ENCODE measurements around the gene MPRIP.
A peak's percentile ranks its signal among the peaks of the same experiment; 100 is the strongest.
"Not testable (repeated sequence)": the region's sequence is repeated elsewhere in the genome, so short reads cannot be mapped to it uniquely, and the experiment has no call there.

Gene MPRIP, protein sequence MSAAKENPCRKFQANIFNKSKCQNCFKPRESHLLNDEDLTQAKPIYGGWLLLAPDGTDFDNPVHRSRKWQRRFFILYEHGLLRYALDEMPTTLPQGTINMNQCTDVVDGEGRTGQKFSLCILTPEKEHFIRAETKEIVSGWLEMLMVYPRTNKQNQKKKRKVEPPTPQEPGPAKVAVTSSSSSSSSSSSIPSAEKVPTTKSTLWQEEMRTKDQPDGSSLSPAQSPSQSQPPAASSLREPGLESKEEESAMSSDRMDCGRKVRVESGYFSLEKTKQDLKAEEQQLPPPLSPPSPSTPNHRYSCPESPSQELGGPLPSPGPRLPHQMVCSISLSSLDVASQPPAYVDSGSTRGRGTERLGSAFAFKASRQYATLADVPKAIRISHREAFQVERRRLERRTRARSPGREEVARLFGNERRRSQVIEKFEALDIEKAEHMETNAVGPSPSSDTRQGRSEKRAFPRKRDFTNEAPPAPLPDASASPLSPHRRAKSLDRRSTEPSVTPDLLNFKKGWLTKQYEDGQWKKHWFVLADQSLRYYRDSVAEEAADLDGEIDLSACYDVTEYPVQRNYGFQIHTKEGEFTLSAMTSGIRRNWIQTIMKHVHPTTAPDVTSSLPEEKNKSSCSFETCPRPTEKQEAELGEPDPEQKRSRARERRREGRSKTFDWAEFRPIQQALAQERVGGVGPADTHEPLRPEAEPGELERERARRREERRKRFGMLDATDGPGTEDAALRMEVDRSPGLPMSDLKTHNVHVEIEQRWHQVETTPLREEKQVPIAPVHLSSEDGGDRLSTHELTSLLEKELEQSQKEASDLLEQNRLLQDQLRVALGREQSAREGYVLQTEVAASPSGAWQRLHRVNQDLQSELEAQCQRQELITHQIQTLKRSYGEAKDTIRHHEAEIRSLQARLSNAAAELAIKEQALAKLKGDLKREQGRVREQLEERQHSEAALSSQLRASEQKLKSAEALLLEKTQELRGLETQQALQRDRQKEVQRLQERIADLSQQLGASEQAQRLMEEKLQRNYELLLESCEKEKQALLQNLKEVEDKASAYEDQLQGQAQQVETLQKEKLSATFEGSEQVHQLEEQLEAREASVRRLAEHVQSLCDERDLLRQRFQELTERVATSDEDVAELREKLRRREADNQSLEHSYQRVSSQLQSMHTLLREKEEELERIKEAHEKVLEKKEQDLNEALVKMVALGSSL (N-terminal part only)

GRCh38 chr17:17042384-17042736 lies at the start of gene MPRIP:
Gene MPRIP, plus strand, starts transcription at chr17:17042457. Its CDS starts 392 bp downstream, at chr17:17042849.
- no peak for DNase-seq (ENCODE audit: low read depth)

GRCh38 chr17:16994631-16995030 lies 47.6 kb upstream of the MPRIP start:
- no peak for DNase-seq (ENCODE audit: low read depth)

DNA sequence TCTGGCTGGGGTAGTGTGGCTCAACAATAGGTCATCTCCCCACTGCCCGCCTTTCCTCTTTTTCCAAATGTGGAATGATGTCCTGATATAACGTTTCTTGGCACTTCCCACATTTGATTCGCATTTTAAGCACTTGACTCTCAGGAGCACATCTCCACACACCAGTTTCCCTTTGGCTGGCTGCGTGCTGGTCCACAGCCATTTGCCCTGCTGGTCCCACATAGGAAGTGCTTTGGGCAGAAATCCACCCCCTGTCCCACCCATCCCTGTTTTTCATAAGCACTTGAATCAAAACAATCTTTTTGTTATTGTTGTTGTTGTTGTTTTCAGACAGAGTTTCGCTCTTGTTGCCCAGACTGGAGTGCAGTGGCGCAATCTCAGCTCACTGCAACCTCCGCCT lies 46.3 kb upstream of the MPRIP start:
- DNase-seq (ENCODE audit: low read depth) = no peak

GRCh38 chr17:16996726-16997125 lies 45.5 kb upstream of the MPRIP start:
- not testable (repeated sequence) for DNase-seq (ENCODE audit: low read depth)

GRCh38 chr17:16997514-16998429 lies 44.5 kb upstream of the MPRIP start:
- DNase-seq (ENCODE audit: low read depth) = peak; percentile 45

DNA sequence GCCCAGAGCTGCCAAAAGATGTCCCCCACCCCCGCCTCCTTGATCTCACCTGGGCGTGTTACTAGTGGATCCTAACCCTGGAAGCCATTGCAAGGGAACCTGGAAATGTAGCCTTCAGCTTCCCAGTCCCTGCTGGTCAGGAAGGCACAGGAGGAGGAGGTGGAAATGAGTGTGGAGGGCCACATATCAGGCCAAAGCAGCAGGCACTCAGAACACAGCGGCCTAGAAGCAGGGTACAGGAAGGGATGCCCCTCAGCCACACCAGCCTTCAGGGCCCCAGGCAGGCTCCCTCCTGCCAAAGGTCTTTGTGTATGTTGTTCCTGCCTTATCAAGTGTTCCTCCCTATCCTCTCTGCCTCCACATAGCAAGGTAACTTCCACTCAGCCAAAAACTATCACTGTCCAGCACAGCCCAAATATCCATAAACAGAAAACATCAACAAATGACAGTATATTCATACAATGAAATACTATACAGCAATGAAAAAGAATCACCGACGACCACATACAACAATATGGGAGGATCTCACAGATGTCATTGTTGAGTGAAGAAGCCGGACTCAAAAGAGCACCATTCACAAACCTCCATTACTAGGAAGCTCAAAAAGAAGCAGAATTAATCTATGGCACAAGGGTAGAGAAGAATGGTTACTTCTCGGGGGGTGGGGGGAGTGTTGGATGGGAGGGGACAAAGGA lies 42.2 kb upstream of the MPRIP start:
- DNase-seq (ENCODE audit: low read depth) = no peak

DNA sequence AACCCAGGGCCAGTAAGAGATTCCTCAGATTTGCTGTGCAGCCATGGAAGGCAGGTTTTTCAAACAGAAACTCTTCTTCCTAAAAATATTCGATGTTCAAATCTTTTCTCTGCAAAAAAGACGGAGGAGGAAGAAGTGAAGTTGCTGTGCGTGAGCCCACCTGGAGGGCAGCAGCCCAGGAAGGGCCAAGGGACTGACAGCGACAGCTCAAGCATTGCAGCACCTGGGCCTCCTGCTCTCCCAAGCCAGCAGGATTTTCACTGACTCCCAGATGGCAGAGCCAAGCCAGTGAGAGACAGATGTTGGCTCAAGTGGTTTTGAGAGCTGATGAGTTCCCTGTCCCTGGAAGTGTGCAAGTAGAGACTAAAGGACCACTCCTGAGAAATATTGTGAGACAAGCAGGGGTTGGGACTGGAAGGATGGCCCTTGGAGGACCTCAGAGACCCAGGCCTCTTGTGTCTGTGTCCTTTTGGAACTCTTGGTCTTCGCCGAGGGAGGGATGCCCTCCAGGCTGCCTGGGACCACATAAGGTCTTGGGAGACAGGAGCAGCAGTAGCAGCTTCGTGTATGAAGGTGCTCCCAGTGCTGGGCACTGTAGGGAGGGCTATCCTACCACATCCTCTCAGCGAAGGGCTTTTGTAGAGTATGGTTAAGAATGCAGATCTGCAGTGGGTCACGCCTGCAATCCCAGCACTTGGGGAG lies 41.0 kb upstream of the MPRIP start:
- DNase-seq (ENCODE audit: low read depth) = no peak

DNA sequence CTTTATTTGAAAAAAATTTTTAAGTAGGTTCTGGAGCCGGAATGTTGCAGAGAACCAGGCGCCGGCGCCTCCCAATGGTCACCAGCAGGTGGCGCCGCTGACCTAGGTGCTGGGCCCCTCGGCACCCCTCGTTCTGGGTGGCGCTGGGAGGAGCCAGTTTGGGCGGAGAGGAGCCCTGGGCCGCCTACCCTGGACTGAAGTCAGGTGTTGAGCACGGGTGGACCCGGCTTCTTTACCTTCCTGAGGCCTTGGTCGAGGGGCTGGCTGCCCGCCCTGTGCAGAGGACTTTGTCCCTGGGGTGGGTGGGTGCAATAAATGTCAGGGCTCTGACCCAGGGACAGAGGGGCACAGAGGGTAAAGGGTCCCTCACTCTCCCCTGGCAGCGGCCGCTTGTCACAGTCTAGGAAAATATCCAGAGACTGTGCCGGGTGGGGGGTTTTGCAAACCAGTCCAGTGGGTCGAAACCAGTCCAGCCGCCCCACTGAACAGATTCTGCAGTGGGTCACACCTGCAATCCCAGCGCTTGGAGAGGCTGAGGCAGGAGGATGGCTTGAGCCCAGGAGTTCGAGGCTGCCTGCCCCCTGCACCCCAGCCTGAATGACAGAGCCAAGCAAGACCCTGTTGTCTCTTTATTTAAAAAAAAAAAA lies 40.3 kb upstream of the MPRIP start:
- DNase-seq (ENCODE audit: low read depth) = peak; percentile 54

GRCh38 chr17:17002731-17003715 lies 39.2 kb upstream of the MPRIP start:
- not testable (repeated sequence) for DNase-seq (ENCODE audit: low read depth)

GRCh38 chr17:17004251-17004996 lies 37.8 kb upstream of the MPRIP start:
- no peak for DNase-seq (ENCODE audit: low read depth)

- not testable (repeated sequence) for DNase-seq (ENCODE audit: low read depth)
These were observed 37.2 kb upstream of the MPRIP start for GRCh38 chr17:17004997-17005614.

DNA sequence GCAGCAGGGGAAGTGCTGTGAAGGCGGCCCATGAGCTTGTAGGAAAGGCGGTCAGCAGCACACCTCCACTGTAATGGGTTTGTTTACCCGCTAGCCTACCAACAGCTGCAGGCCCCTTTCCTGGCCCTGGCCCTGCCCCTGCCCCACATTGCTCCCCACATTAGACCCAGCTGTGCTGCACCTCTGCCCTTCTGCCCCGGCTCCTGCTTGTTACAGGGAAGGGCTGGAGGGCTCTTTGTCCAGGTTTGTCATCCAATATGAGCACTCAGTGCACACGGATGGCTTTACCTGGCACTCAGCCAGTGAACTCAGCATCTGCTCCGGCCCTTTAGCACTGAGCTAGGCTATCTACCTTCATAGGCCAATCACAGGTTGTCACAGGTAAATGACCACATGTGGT lies 34.4 kb upstream of the MPRIP start:
- not testable (repeated sequence) for DNase-seq (ENCODE audit: low read depth)

DNA sequence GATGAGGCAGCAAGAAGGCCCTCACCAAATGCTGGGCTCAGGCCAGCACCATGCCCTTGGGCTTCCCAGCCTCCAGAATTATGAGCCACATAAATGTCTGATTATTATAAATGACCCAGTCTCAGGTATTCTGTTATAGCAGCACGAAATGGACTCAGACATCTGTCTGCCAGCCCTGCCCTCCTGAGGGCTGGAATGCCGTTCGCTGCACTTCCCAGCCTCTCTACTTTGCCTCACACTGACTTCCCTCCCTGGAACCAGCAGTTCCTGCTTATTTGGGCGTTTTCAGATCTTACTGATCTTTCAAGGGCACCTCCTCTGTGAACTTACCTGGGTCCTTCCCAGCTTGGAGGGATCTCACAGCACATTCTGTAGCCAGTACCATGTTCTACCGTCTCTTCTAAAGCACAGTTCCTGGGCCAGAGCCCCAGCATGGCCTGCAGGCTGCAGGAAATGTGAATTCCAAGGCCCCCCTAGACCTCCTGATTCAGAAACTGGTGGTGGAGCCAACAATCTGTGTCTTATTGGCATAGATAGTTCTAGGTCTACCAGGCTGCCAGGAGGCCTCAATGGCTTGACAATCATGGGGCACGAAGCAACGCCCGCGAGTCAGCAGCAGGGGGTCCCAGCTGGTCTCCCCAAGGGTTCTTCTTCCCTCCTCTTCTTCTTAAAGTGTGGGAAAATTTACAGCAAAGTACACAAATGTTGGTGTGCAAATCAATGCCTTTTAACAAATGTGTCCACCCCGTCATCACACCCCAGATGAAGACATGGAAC lies 33.4 kb upstream of the MPRIP start:
- DNase-seq (ENCODE audit: low read depth) = not testable (repeated sequence)

GRCh38 chr17:17009972-17010371 lies 32.3 kb upstream of the MPRIP start:
- not testable (repeated sequence) for DNase-seq (ENCODE audit: low read depth)

- DNase-seq (ENCODE audit: low read depth) = not testable (repeated sequence)
These were observed 31.7 kb upstream of the MPRIP start for GRCh38 chr17:17010545-17011034.
